Measurements from ENCODE around the gene TMOD3. TPM values are rescaled to one million over a fixed set of nuclear protein-coding genes. Genes with fewer than 3 reads are reported as not detected.
"Not testable (repeated sequence)": the region's sequence is repeated elsewhere in the genome, so short reads cannot be mapped to it uniquely, and the experiment has no call there.

TMOD3 gene
- total RNA-seq, 5 donors from 2014 or later (not counting 1 experiment from before 2014, with no cell fraction given), result 47.2 to 55.8 (median 53.4) TPM

DNA sequence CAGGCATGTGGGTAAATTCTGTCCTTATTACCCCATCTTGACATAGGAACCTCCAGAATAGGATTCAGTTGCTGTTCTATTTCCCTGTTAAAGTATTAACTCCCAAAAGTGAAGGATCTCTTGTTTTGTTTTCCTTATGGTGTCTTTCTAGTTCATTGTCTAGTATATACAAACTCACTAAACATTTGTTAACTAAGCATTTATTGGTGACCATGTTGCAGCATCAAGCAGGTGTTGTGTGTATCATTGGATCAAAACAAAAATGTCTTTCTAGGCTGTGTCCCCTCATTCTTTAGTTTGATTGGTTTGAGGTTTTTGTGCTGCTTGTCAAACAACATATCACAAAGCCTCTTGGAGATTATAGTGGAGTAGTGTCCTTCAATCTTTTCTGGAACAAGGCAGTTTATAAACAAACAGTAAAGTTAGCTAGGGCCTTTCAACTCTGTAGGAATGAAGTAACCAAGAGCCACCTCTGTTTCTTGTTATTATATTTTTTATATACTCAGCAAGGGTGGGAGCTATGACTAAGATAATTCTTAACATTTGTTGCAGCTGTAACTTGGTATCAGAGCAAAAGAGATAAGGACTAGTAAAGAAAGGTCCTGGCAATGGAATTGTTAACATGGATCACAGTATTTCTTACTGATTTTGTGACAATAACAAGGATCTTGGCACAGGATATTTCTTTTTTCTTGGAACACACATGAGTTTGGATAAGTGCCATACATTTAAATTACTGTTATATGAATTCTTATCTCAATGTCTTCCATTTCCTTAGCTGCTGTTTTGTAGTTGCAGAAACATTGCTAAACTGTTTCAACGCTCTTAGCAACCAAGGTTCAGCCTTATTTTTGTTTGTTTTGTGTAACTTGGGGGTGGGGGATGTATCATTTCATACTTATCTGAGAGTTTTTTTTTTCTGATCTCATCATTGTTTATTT lies 49.3 kb downstream of the TMOD3 start:
- ChIA-PET CTCF (interaction anchor here in 1 of 2 donors (2.0 kb wide), 1 partner anchor 10 kb away, joined by 7 read pairs; no protein-coding TSS in a partner anchor), POLR2A (no interaction called here)
- peak in 1 of 4 experiments; percentile 34 for ATAC-seq (replicated peaks in 1 of 4)
- Mint-ChIP-seq H3K36me3 (peaks cover 40% of the 10 kb centered on the region), H3K27ac (peak overlapping the region; percentile 54 to 71), H3K9me3 (no peaks in the 10 kb centered on the region), H3K4me3 (no peak overlapping the region), H3K27me3 (no peaks in the 10 kb centered on the region), H3K4me1 (peaks cover 19 to 42% (median 27%) of the 10 kb centered on the region in 3 donors)
- WGBS (ENCODE audit: insufficient coverage), result no CpG with 5 or more reads among the region's 1 CpG
- Histone ChIP-seq H3K9me3 (no peaks in the 10 kb centered on the region), H3K36me3 (ENCODE audit: control insufficient read depth in 2 of 2, extremely low read depth in 1 of 2, insufficient read depth in 1 of 2, low read length in 1 of 2) (peaks cover 3 to 6% of the 10 kb centered on the region in 2 donors), H3K27me3 (replicated peaks in 1 of 2; ENCODE audit: control insufficient read depth in 2 of 2, extremely low read depth in 1 of 2, insufficient read depth in 2 of 2, low read length in 1 of 2) (no peaks in the 10 kb centered on the region), H3K4me1 (ENCODE audit: control insufficient read depth in 1 of 2, extremely low read depth in 1 of 2, insufficient read depth in 2 of 2, low read length in 2 of 2) (peaks cover 4% of the 10 kb centered on the region in 2 experiments), H3K4me3 (ENCODE audit: control insufficient read depth in 1 of 2, extremely low read depth in 1 of 2, low read length in 1 of 2) (no peak overlapping the region), H3K27ac (ENCODE audit: low read length) (no peak overlapping the region)
- peak in 1 of 35 experiments; percentile 16 for DNase-seq

DNA sequence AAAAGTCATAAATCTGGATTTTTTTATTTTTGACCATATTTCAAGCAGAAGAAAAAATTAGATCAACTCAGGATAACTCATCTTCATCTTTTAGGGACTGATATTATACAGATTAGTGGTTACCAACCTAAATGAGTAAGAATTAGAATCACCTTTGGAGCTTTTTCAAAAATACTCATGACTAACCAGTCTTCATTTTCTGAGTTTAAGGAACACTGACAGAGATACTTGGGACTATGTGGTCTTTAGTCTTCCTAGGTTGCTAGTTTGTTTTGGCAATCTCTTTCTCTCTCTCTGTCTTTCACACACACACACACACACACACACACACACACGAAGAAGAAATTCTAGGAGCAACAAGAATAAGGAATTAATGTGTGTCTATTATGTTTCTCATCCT lies 50.1 kb downstream of the TMOD3 start:
- Mint-ChIP-seq H3K27me3 (no peaks in the 10 kb centered on the region), H3K4me1 (peaks cover 19 to 49% (median 34%) of the 10 kb centered on the region in 3 donors), H3K9me3 (no peaks in the 10 kb centered on the region), H3K4me3 (no peak overlapping the region), H3K27ac (peak overlapping the region in 1 of 2 donors; percentile 71), H3K36me3 (peaks cover 45% of the 10 kb centered on the region)
- Histone ChIP-seq H3K4me3 (ENCODE audit: control insufficient read depth in 1 of 2, extremely low read depth in 1 of 2, low read length in 1 of 2) (no peak overlapping the region), H3K27ac (ENCODE audit: low read length) (no peak overlapping the region), H3K27me3 (replicated peaks in 1 of 2; ENCODE audit: control insufficient read depth in 2 of 2, extremely low read depth in 1 of 2, insufficient read depth in 2 of 2, low read length in 1 of 2) (no peaks in the 10 kb centered on the region), H3K4me1 (ENCODE audit: control insufficient read depth in 1 of 2, extremely low read depth in 1 of 2, insufficient read depth in 2 of 2, low read length in 2 of 2) (peaks cover 4% of the 10 kb centered on the region in 2 experiments), H3K36me3 (ENCODE audit: control insufficient read depth in 2 of 2, extremely low read depth in 1 of 2, insufficient read depth in 1 of 2, low read length in 1 of 2) (peaks cover 3 to 6% of the 10 kb centered on the region in 2 donors), H3K9me3 (no peaks in the 10 kb centered on the region)
- no CpG with 5 or more reads among the region's 1 CpG for WGBS (ENCODE audit: insufficient coverage)
- no peak for DNase-seq
- ChIA-PET POLR2A (no interaction called here), CTCF (interaction anchor here in 1 of 2 donors (0.5 to 2.0 kb wide), 2 partner anchors 9 to 230 kb away, joined by 3 to 7 read pairs; no protein-coding TSS in a partner anchor)
- no peak for ATAC-seq (replicated peaks in 1 of 4)

DNA sequence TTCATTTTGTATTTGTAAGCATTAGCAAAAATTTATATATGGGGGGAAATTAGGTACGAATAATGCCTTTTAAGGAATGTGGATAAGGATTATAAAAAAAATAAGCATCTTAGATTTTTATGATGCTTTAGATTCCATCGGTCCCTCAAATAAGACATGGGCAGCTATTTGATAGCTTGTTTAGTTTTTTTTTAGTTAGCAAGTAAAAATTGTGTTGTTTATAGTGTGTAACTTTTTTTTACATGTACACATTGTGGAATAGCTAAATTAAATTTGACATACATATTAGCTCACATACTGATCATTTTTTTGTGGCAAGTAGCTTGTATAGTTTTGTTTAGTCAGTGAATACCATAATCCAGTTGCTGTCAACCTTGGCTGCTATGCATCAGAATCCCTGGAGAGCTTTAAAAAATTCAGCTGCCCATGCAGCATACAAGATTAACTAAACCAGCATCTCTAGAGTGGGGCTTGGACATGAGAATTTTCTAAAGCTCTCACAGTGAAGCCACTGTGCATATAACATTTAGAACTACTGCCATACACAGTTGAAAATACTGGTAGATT lies 53.9 kb downstream of the TMOD3 start:
- H3K36me3 Mint-ChIP-seq, result peaks cover 42% of the 10 kb centered on the region
- H3K9me3 ChIP-seq, result no peaks in the 10 kb centered on the region
- no peak overlapping the region for H3K27ac ChIP-seq (ENCODE audit: low read length)
- H3K9me3 Mint-ChIP-seq, result no peaks in the 10 kb centered on the region
- peaks cover 15 to 31% (median 22%) of the 10 kb centered on the region in 3 donors for H3K4me1 Mint-ChIP-seq
- no peak overlapping the region for H3K4me3 Mint-ChIP-seq
- WGBS (ENCODE audit: insufficient coverage), result 93% methylated on average over 1 of the region's 2 CpGs
- no peak overlapping the region for H3K4me3 ChIP-seq (ENCODE audit: control insufficient read depth in 1 of 2, extremely low read depth in 1 of 2, low read length in 1 of 2)
- peak overlapping the region; percentile 16 to 44 for H3K27ac Mint-ChIP-seq
- no peaks in the 10 kb centered on the region for H3K36me3 ChIP-seq (ENCODE audit: control insufficient read depth in 2 of 2, extremely low read depth in 1 of 2, insufficient read depth in 1 of 2, low read length in 1 of 2)
- ChIA-PET POLR2A (interaction anchor here in 1 of 2 donors (0.6 kb wide), 1 partner anchor 20 kb away, joined by 3 read pairs; no protein-coding TSS in a partner anchor), CTCF (interaction anchor here (0.9 to 2.3 kb wide), 3 partner anchors 22 to 31 kb away, joined by 3 to 13 read pairs (median 7); no protein-coding TSS in a partner anchor)
- H3K27me3 Mint-ChIP-seq, result no peaks in the 10 kb centered on the region
- no peak for ATAC-seq (replicated peaks in 1 of 4)
- DNase-seq, result no peak
- H3K4me1 ChIP-seq (ENCODE audit: control insufficient read depth in 1 of 2, extremely low read depth in 1 of 2, insufficient read depth in 2 of 2, low read length in 2 of 2), result peaks cover 0 to 3% of the 10 kb centered on the region in 2 experiments
- H3K27me3 ChIP-seq (replicated peaks in 1 of 2; ENCODE audit: control insufficient read depth in 2 of 2, extremely low read depth in 1 of 2, insufficient read depth in 2 of 2, low read length in 1 of 2), result no peaks in the 10 kb centered on the region

DNA sequence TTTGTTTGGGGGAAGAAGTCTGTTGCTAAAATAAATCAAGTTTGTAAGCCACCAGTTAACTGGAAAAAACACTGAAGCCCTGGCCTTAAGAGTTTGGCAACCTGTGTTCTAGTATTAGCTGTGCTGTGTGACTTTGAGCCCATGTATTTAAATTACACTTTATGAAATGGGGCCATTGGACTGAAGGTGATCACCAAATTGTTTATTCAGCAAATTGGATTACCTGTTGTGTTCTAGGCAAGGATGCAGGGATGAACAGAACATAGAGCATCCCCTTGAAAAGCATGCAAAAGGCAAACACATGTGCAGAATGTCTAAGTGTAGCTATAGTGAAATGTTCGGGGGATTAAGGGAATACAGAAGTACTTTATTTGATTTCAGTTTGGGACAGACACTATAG lies 54.6 kb downstream of the TMOD3 start:
- Mint-ChIP-seq H3K27ac (peak overlapping the region; percentile 62 to 72), H3K9me3 (no peaks in the 10 kb centered on the region), H3K4me1 (peaks cover 14 to 29% (median 19%) of the 10 kb centered on the region in 3 donors), H3K27me3 (no peaks in the 10 kb centered on the region), H3K36me3 (peaks cover 43% of the 10 kb centered on the region), H3K4me3 (no peak overlapping the region)
- Histone ChIP-seq H3K36me3 (ENCODE audit: control insufficient read depth in 2 of 2, extremely low read depth in 1 of 2, insufficient read depth in 1 of 2, low read length in 1 of 2) (no peaks in the 10 kb centered on the region), H3K27me3 (replicated peaks in 1 of 2; ENCODE audit: control insufficient read depth in 2 of 2, extremely low read depth in 1 of 2, insufficient read depth in 2 of 2, low read length in 1 of 2) (no peaks in the 10 kb centered on the region), H3K4me1 (ENCODE audit: control insufficient read depth in 1 of 2, extremely low read depth in 1 of 2, insufficient read depth in 2 of 2, low read length in 2 of 2) (no peaks in the 10 kb centered on the region), H3K27ac (ENCODE audit: low read length) (no peak overlapping the region), H3K9me3 (no peaks in the 10 kb centered on the region), H3K4me3 (ENCODE audit: control insufficient read depth in 1 of 2, extremely low read depth in 1 of 2, low read length in 1 of 2) (no peak overlapping the region)
- POLR2A ChIA-PET, result interaction anchor here (0.6 kb wide), 2 partner anchors 20 to 30 kb away, joined by 3 to 6 read pairs; no protein-coding TSS in a partner anchor
- no CpG with 5 or more reads among the region's 1 CpG for WGBS (ENCODE audit: insufficient coverage)
- CTCF ChIA-PET, result interaction anchor here (0.9 to 2.3 kb wide), 2 partner anchors 21 to 22 kb away, joined by 7 to 13 read pairs; no protein-coding TSS in a partner anchor
- DNase-seq, result no peak
- ATAC-seq (replicated peaks in 1 of 4), result no peak

DNA sequence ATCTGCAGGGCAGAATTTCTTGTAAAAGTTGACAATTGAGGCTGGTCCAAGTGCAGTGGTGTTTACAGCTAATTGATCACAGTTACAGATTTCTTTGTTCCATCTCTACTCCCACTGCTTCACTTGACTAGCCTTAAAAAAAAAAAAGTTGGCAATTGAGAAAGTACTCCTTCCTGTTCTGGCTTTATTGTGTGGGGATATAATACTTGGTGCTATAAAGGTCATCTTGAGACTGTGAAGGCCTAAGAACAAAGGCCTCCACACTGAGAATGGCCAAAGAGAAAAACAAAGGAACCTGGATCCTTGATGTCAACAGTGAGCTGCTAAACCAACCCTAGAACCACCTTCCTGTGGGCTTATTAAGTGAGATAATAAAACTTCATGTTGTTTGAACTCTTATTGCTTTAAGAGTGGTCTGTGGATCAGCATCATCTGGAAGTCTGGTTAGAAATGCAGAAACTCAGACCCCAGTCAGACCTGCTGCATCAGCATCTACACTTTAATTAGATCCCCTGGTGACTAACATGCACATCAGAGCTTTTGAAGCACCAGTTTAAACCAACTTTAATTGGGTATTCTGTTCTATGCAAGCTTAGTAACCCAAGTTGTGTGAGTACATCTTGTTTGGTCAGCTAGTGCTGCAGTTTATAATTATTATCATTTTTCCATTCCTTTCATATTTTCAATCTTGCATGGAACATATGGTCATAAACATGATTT lies 55.2 kb downstream of the TMOD3 start:
- peaks cover 43% of the 10 kb centered on the region for H3K36me3 Mint-ChIP-seq
- CTCF ChIA-PET, result interaction anchor here in 1 of 2 donors (2.3 kb wide), 1 partner anchor 21 kb away, joined by 7 read pairs; no protein-coding TSS in a partner anchor

DNA sequence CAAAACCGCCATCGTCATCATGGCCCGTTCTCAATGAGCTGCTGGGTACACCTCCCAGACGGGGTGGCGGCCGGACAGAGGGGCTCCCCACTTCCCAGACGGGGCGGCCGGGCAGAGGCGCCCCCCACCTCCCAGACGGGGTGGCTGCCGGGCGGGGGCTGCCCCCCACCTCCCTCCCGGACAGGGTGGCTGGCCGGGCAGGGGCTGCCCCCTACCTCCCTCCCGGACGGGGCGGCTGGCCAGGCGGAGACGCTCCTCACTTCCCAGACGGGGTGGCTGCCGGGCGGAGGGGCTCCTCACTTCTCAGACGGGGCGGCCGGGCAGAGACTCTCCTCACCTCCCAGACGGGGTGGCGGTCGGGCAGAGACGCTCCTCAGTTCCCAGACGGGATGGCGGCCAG lies 56.3 kb downstream of the TMOD3 start:
- H3K9me3 Mint-ChIP-seq; H3K4me1 ChIP-seq (ENCODE audit: control insufficient read depth in 1 of 2, extremely low read depth in 1 of 2, insufficient read depth in 2 of 2, low read length in 2 of 2); POLR2A ChIA-PET; H3K9me3 ChIP-seq; H3K27me3 ChIP-seq (replicated peaks in 1 of 2; ENCODE audit: control insufficient read depth in 2 of 2, extremely low read depth in 1 of 2, insufficient read depth in 2 of 2, low read length in 1 of 2); H3K36me3 ChIP-seq (ENCODE audit: control insufficient read depth in 2 of 2, extremely low read depth in 1 of 2, insufficient read depth in 1 of 2, low read length in 1 of 2); H3K4me3 ChIP-seq (ENCODE audit: control insufficient read depth in 1 of 2, extremely low read depth in 1 of 2, low read length in 1 of 2); CTCF ChIA-PET; H3K27ac ChIP-seq (ENCODE audit: low read length); H3K27me3 Mint-ChIP-seq; H3K4me3 Mint-ChIP-seq; ATAC-seq (replicated peaks in 1 of 4); H3K27ac Mint-ChIP-seq; DNase-seq: not testable (repeated sequence)
- peaks cover 11 to 19% (median 16%) of the 10 kb centered on the region in 3 donors for H3K4me1 Mint-ChIP-seq
- WGBS (ENCODE audit: insufficient coverage), result over 99% methylated on average over 17 of the region's 32 CpGs
- H3K36me3 Mint-ChIP-seq, result peaks cover 40% of the 10 kb centered on the region

More for the DNA sequence above, 55.2 kb downstream of the TMOD3 start:
- Mint-ChIP-seq H3K27ac (peak overlapping the region; percentile 62 to 72), H3K4me1 (peaks cover 14 to 22% (median 16%) of the 10 kb centered on the region in 3 donors), H3K9me3 (no peaks in the 10 kb centered on the region), H3K27me3 (no peaks in the 10 kb centered on the region), H3K4me3 (no peak overlapping the region)
- H3K36me3 ChIP-seq (ENCODE audit: control insufficient read depth in 2 of 2, extremely low read depth in 1 of 2, insufficient read depth in 1 of 2, low read length in 1 of 2), result peaks cover 0 to 4% of the 10 kb centered on the region in 2 donors
- H3K4me3 ChIP-seq (ENCODE audit: control insufficient read depth in 1 of 2, extremely low read depth in 1 of 2, low read length in 1 of 2), result no peak overlapping the region
- no peaks in the 10 kb centered on the region for H3K9me3 ChIP-seq
- POLR2A ChIA-PET, result interaction anchor here in 1 of 2 donors (0.6 kb wide), 2 partner anchors 29 to 81 kb away, joined by 3 to 6 read pairs; no protein-coding TSS in a partner anchor
- no peak for DNase-seq
- no peaks in the 10 kb centered on the region for H3K4me1 ChIP-seq (ENCODE audit: control insufficient read depth in 1 of 2, extremely low read depth in 1 of 2, insufficient read depth in 2 of 2, low read length in 2 of 2)
- no peak overlapping the region for H3K27ac ChIP-seq (ENCODE audit: low read length)
- no peak for ATAC-seq (replicated peaks in 1 of 4)
- H3K27me3 ChIP-seq (replicated peaks in 1 of 2; ENCODE audit: control insufficient read depth in 2 of 2, extremely low read depth in 1 of 2, insufficient read depth in 2 of 2, low read length in 1 of 2), result no peaks in the 10 kb centered on the region
